ENCODE results near the gene ITGA8. TPM values are rescaled to one million over a fixed set of nuclear protein-coding genes. Genes with fewer than 3 reads are reported as not detected.
"Not testable (repeated sequence)": the region's sequence is repeated elsewhere in the genome, so short reads cannot be mapped to it uniquely, and the experiment has no call there.

Gene ITGA8
- total RNA-seq, 1 donor from 2014 or later, result 1.7 TPM

- intact Hi-C loops (cut with micrococcal nuclease), result no loop called here
- Histone ChIP-seq H3K9me3 (replicated peaks) (no peaks in the 10 kb centered on the region), H3K36me3 (no peaks in the 10 kb centered on the region), H3K27ac (replicated peaks) (no peak overlapping the region), H3K4me1 (no peaks in the 10 kb centered on the region), H3K4me3 (no peak overlapping the region), H3K27me3 (ENCODE audit: low read depth) (no peaks in the 10 kb centered on the region)
- no peak for TF ChIP-seq CTCF (IDR thresholded peaks at IDR 0.05; ENCODE audit: borderline replicate concordance)
- DNase-seq, result no peak
Measured at GRCh38 chr10:15562578-15562977, 157.1 kb downstream of the ITGA8 start.

GRCh38 chr10:15562116-15562515, 157.6 kb downstream of the ITGA8 start:
- no peak for DNase-seq
- no peak overlapping the region for H3K27ac ChIP-seq (replicated peaks)
- no peaks in the 10 kb centered on the region for H3K4me1 ChIP-seq
- H3K27me3 ChIP-seq (ENCODE audit: low read depth), result no peaks in the 10 kb centered on the region
- no peak overlapping the region for H3K4me3 ChIP-seq
- intact Hi-C loops (cut with micrococcal nuclease), result no loop called here
- no peaks in the 10 kb centered on the region for H3K36me3 ChIP-seq
- no peaks in the 10 kb centered on the region for H3K9me3 ChIP-seq (replicated peaks)
- no peak for TF ChIP-seq CTCF (IDR thresholded peaks at IDR 0.05; ENCODE audit: borderline replicate concordance)

- H3K4me3 ChIP-seq, result no peak overlapping the region
- H3K27ac ChIP-seq (replicated peaks), result no peak overlapping the region
- TF ChIP-seq CTCF (IDR thresholded peaks at IDR 0.05; ENCODE audit: borderline replicate concordance), result no peak
- H3K36me3 ChIP-seq, result no peaks in the 10 kb centered on the region
- H3K27me3 ChIP-seq (ENCODE audit: low read depth), result no peaks in the 10 kb centered on the region
- intact Hi-C loops (cut with micrococcal nuclease), result no loop called here
- no peaks in the 10 kb centered on the region for H3K9me3 ChIP-seq (replicated peaks)
- no peaks in the 10 kb centered on the region for H3K4me1 ChIP-seq
- DNase-seq, result no peak
Measured at GRCh38 chr10:15558136-15558535, 161.6 kb downstream of the ITGA8 start.

GRCh38 chr10:15557168-15557567, 162.6 kb downstream of the ITGA8 start:
- intact Hi-C loops (cut with micrococcal nuclease); DNase-seq; H3K4me1 ChIP-seq; H3K36me3 ChIP-seq; H3K4me3 ChIP-seq; H3K27ac ChIP-seq (replicated peaks); H3K9me3 ChIP-seq (replicated peaks); H3K27me3 ChIP-seq (ENCODE audit: low read depth): not testable (repeated sequence)

GRCh38 chr10:15550950-15551349, 168.8 kb downstream of the ITGA8 start:
- Histone ChIP-seq H3K9me3 (replicated peaks) (no peaks in the 10 kb centered on the region), H3K4me3 (no peak overlapping the region), H3K27me3 (ENCODE audit: low read depth) (no peaks in the 10 kb centered on the region), H3K36me3 (peaks cover 4% of the 10 kb centered on the region), H3K27ac (replicated peaks) (no peak overlapping the region), H3K4me1 (no peaks in the 10 kb centered on the region)
- TF ChIP-seq CTCF (IDR thresholded peaks at IDR 0.05; ENCODE audit: borderline replicate concordance), result no peak
- no peak for DNase-seq
- intact Hi-C loops (cut with micrococcal nuclease), result no loop called here

GRCh38 chr10:15548331-15548730, 171.4 kb downstream of the ITGA8 start:
- no peaks in the 10 kb centered on the region for H3K4me1 ChIP-seq
- H3K4me3 ChIP-seq, result no peak overlapping the region
- H3K27me3 ChIP-seq (ENCODE audit: low read depth), result no peaks in the 10 kb centered on the region
- intact Hi-C loops (cut with micrococcal nuclease), result no loop called here
- TF ChIP-seq CTCF (IDR thresholded peaks at IDR 0.05; ENCODE audit: borderline replicate concordance), result no peak
- DNase-seq, result no peak
- H3K9me3 ChIP-seq (replicated peaks), result peaks cover 23% of the 10 kb centered on the region
- H3K36me3 ChIP-seq, result peaks cover 4% of the 10 kb centered on the region
- no peak overlapping the region for H3K27ac ChIP-seq (replicated peaks)

Measured in left ventricle myocardium inferior (tissue), 1 donor.